ENCODE data around the gene LIFR. TPM values are rescaled to one million over a fixed set of nuclear protein-coding genes. Genes with fewer than 3 reads are reported as not detected.

Gene LIFR
- total RNA-seq, 4 donors from 2014 or later, result 18.7 to 71.4 (median 31.3) TPM

DNA sequence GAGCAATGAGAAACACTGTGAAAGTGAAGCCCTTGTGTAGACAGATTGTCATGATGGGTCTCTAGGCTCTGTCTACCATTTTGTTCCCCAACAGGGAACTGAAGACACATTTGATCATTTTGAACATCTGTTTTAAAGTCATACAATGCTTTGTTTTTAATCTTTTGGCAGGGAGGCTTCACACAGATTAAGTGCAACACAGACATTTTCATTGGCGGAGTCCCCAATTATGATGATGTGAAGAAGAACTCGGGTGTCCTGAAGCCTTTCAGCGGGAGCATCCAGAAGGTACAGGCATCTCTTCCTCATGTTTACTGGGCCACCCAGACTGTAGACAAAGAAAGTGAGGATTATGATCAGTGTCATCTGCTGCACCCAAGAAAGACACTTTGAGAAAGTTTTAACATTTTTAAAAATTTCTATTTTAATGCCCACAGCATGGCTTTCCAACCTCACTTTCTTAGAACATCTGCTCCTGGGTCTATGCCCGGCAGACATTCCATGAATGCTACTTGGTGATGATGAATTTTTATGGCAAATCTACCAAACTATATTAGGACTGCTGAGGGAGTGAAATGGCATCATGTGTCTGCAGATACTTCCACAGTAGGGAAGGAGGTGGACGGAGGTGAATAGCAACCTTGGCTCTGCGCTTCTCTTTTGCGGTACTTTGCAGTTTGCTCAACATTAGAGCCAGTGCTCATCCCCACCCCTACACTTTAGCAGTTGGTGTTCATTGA is 121.3 kb downstream of the LIFR start:
- TF ChIP-seq, protein P1, sequence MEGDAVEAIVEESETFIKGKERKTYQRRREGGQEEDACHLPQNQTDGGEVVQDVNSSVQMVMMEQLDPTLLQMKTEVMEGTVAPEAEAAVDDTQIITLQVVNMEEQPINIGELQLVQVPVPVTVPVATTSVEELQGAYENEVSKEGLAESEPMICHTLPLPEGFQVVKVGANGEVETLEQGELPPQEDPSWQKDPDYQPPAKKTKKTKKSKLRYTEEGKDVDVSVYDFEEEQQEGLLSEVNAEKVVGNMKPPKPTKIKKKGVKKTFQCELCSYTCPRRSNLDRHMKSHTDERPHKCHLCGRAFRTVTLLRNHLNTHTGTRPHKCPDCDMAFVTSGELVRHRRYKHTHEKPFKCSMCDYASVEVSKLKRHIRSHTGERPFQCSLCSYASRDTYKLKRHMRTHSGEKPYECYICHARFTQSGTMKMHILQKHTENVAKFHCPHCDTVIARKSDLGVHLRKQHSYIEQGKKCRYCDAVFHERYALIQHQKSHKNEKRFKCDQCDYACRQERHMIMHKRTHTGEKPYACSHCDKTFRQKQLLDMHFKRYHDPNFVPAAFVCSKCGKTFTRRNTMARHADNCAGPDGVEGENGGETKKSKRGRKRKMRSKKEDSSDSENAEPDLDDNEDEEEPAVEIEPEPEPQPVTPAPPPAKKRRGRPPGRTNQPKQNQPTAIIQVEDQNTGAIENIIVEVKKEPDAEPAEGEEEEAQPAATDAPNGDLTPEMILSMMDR (IDR thresholded peaks at IDR 0.05), result no peak
- TF ChIP-seq POLR2A (IDR thresholded peaks at IDR 0.05), result no peak
- TF ChIP-seq POLR2AphosphoS5 (IDR thresholded peaks at IDR 0.05), result no peak
- TF ChIP-seq EP300 (IDR thresholded peaks at IDR 0.05), result no peak
- WGBS, result 81% methylated on average over 7 of the region's 7 CpGs
- Histone ChIP-seq H3K27ac (no peak overlapping the region), H3K27me3 (no peaks in the 10 kb centered on the region), H3K4me1 (peaks cover 10% of the 10 kb centered on the region), H3K9me3 (no peaks in the 10 kb centered on the region), H3K36me3 (no peaks in the 10 kb centered on the region), H3K4me3 (no peak overlapping the region)
- no peak for DNase-seq (ENCODE audit: low spot score in 2 of 2)

DNA sequence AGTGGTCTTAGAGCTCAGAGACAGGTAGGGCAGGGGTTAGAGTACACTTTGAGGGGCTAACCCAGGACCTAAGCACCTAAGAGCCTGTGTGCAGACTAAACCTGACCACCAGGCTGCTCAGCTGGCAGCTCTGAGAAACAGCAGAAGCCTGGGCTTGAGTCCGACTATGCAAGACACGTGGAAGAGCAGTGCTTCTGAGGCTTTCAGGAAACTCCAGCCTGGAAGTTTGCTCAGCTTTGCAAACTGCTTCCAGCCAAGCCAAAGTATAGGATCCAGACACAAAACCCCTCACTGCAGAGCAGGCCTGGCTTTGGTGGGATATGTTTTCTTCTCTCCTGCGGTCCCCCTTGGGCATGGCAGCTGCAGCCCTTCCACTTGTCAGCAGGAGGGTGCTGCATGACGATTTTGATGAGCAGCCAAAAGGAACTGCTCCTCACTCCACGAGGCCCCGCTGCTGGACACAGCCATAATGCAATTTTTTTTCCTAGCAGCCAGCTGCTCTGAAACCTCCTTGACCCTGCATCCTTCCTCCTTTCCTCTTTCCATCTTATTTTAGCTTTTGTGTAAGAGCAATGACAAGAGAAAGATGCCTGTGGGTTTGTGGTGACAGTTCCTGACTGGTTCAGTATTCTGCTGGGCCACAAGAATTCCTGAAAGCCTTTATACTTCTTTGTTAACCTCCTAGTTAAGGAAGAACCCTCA is 123.1 kb downstream of the LIFR start:
- H3K4me1 ChIP-seq, result peaks cover 10% of the 10 kb centered on the region
- H3K4me3 ChIP-seq, result no peak overlapping the region
- H3K27me3 ChIP-seq, result no peaks in the 10 kb centered on the region
- H3K9me3 ChIP-seq, result no peaks in the 10 kb centered on the region
- H3K27ac ChIP-seq, result no peak overlapping the region
- TF ChIP-seq POLR2A (IDR thresholded peaks at IDR 0.05) (no peak), POLR2AphosphoS5 (IDR thresholded peaks at IDR 0.05) (no peak), EP300 (IDR thresholded peaks at IDR 0.05) (no peak)
- TF ChIP-seq, protein P1 (IDR thresholded peaks at IDR 0.05), result no peak
- no peak for DNase-seq (ENCODE audit: low spot score in 2 of 2)
- 47% methylated on average over 6 of the region's 6 CpGs for WGBS
- no peaks in the 10 kb centered on the region for H3K36me3 ChIP-seq

- no peaks in the 10 kb centered on the region for H3K36me3 ChIP-seq
- H3K4me1 ChIP-seq, result peaks cover 7% of the 10 kb centered on the region
- H3K4me3 ChIP-seq, result no peak overlapping the region
- H3K27me3 ChIP-seq, result no peaks in the 10 kb centered on the region
- DNase-seq (ENCODE audit: low spot score in 2 of 2), result no peak
- no peaks in the 10 kb centered on the region for H3K9me3 ChIP-seq
- no peak for TF ChIP-seq POLR2A (IDR thresholded peaks at IDR 0.05)
- TF ChIP-seq, protein P1 (IDR thresholded peaks at IDR 0.05), result no peak
- no peak for TF ChIP-seq EP300 (IDR thresholded peaks at IDR 0.05)
- no peak for TF ChIP-seq POLR2AphosphoS5 (IDR thresholded peaks at IDR 0.05)
- 100% methylated on average over 1 of the region's 1 CpG for WGBS
- H3K27ac ChIP-seq, result no peak overlapping the region
Observed at GRCh38 chr5:38431242-38431853, 125.1 kb downstream of the LIFR start.

GRCh38 chr5:38426986-38427950 is 129.2 kb downstream of the LIFR start:
- DNase-seq (ENCODE audit: low spot score in 2 of 2), result no peak
- Histone ChIP-seq H3K4me3 (no peak overlapping the region), H3K27ac (no peak overlapping the region), H3K36me3 (no peaks in the 10 kb centered on the region), H3K9me3 (no peaks in the 10 kb centered on the region), H3K4me1 (no peaks in the 10 kb centered on the region), H3K27me3 (no peaks in the 10 kb centered on the region)
- TF ChIP-seq EP300 (IDR thresholded peaks at IDR 0.05) (no peak), POLR2A (IDR thresholded peaks at IDR 0.05) (no peak), POLR2AphosphoS5 (IDR thresholded peaks at IDR 0.05) (no peak)
- TF ChIP-seq, protein P1 (IDR thresholded peaks at IDR 0.05), result no peak
- WGBS, result 65% methylated on average over 8 of the region's 9 CpGs

Measured in suprapubic skin (tissue), 4 donors.